OCI-M2 (cell line): ENCODE results near the gene TNFSF15.

Experiments used
- DNase-seq: peaks from one replicate; lab custom pipeline; 2025; ENCODE audit not compliant: unreplicated experiment; lab: John Stamatoyannopoulos, UW

TNFSF15 gene

GRCh38 chr9:114789006-114789405 lies 16.8 kb downstream of the TNFSF15 start:
- no peak for DNase-seq

GRCh38 chr9:114787781-114788498 lies 17.9 kb downstream of the TNFSF15 start:
- DNase-seq, result no peak

GRCh38 chr9:114787214-114787613 lies 18.6 kb downstream of the TNFSF15 start:
- DNase-seq, result no peak

- no peak for DNase-seq
These were observed 19.8 kb downstream of the TNFSF15 start for GRCh38 chr9:114785866-114786650.

GRCh38 chr9:114784721-114785279 lies 21.0 kb downstream of the TNFSF15 start:
- no peak for DNase-seq

GRCh38 chr9:114782586-114782985 lies 23.3 kb downstream of the TNFSF15 start:
- no peak for DNase-seq

- no peak for DNase-seq
These were observed 26.4 kb downstream of the TNFSF15 start for GRCh38 chr9:114779352-114779845.

- no peak for DNase-seq
These were observed 27.8 kb downstream of the TNFSF15 start for GRCh38 chr9:114777821-114778609.

- DNase-seq, result no peak
These were observed 29.0 kb downstream of the TNFSF15 start for GRCh38 chr9:114776683-114777399.

GRCh38 chr9:114775981-114776380 lies 29.9 kb downstream of the TNFSF15 start:
- no peak for DNase-seq

GRCh38 chr9:114775121-114775520 lies 30.7 kb downstream of the TNFSF15 start:
- no peak for DNase-seq

- DNase-seq, result no peak
These were observed 31.3 kb downstream of the TNFSF15 start for GRCh38 chr9:114774524-114774923.

- DNase-seq, result no peak
These were observed 34.0 kb downstream of the TNFSF15 start for GRCh38 chr9:114771889-114772288.

- no peak for DNase-seq
These were observed 34.8 kb downstream of the TNFSF15 start for GRCh38 chr9:114770991-114771390.

GRCh38 chr9:114769624-114770023 lies 36.2 kb downstream of the TNFSF15 start:
- DNase-seq, result no peak

GRCh38 chr9:114763220-114763619 lies 42.6 kb downstream of the TNFSF15 start:
- no peak for DNase-seq

GRCh38 chr9:114761523-114761922 lies 44.3 kb downstream of the TNFSF15 start:
- DNase-seq, result no peak

GRCh38 chr9:114759512-114760341 lies 46.1 kb downstream of the TNFSF15 start:
- DNase-seq, result no peak

GRCh38 chr9:114757984-114758383 lies 47.9 kb downstream of the TNFSF15 start:
- no peak for DNase-seq

- no peak for DNase-seq
These were observed 48.4 kb downstream of the TNFSF15 start for GRCh38 chr9:114757395-114757794.
